GM23338 (cell line): ENCODE data around the gene RHOBTB3. TPM values are rescaled to one million over a fixed set of nuclear protein-coding genes. Genes with fewer than 3 reads are reported as not detected.

ENCODE experiments used
- ATAC-seq: fragments of 200-7000 bp; cut with Tn5 transposase; 3 replicates; pipeline ENCODE4 v1.9.1; 2020
- DNase-seq: peaks from one replicate; pipeline ENCODE4 v3.0.0-alpha.2; 2015; ENCODE audit warnings: low spot score
- H2AFZ ChIP-seq: fragments of 200-600 bp; sonication (generic); 2 replicates; pipeline ENCODE4 v1.8.0; 2016; ENCODE audit warnings: antibody characterized with exemption, mild to moderate bottlenecking, moderate library complexity
- H3F3A ChIP-seq: fragments of 200-600 bp; sonication (generic); replicated peaks from 2 replicates; pipeline ENCODE4 v1.8.0; 2017; ENCODE audit warnings: antibody characterized with exemption, mixed run types, low read depth
- H3K27ac ChIP-seq: fragments of 200-600 bp; sonication (generic); 2 replicates; pipeline ENCODE4 v1.6.1; 2016; ENCODE audit warnings: low read depth
- H3K27me3 ChIP-seq: fragments of 200-600 bp; sonication (generic); 2 replicates; pipeline ENCODE4 v1.8.0; 2016; ENCODE audit warnings: mild to moderate bottlenecking, mixed run types, moderate library complexity; ENCODE audit not compliant: insufficient read depth
- H3K36me3 ChIP-seq: fragments of 200-600 bp; sonication (generic); 2 replicates; pipeline ENCODE4 v1.8.0; 2016; ENCODE audit warnings: mild to moderate bottlenecking; ENCODE audit not compliant: insufficient read depth
- H3K4me1 ChIP-seq: fragments of 200-600 bp; sonication (generic); 2 replicates; pipeline ENCODE4 v1.8.0; 2016; ENCODE audit warnings: mild to moderate bottlenecking, moderate library complexity; ENCODE audit not compliant: insufficient read depth
- H3K4me2 ChIP-seq: fragments of 200-600 bp; sonication (generic); 2 replicates; pipeline ENCODE4 v1.7.1; 2017; ENCODE audit warnings: mixed run types
- H3K4me3 ChIP-seq: fragments of 200-600 bp; sonication (generic); 2 replicates; pipeline ENCODE4 v1.6.1; 2016; ENCODE audit warnings: mixed run types
- H3K79me2 ChIP-seq: fragments of 200-600 bp; sonication (generic); replicated peaks from 2 replicates; pipeline ENCODE4 v1.8.0; 2017; ENCODE audit warnings: mild to moderate bottlenecking; ENCODE audit not compliant: insufficient read depth
- H3K9me2 ChIP-seq: fragments of 200-600 bp; sonication (generic); 2 replicates; pipeline ENCODE4 v1.8.0; 2017; ENCODE audit not compliant: insufficient read depth
- H4K20me1 ChIP-seq: fragments of 200-600 bp; sonication (generic); replicated peaks from 2 replicates; pipeline ENCODE4 v1.8.0; 2017; ENCODE audit warnings: mild to moderate bottlenecking; ENCODE audit not compliant: insufficient read depth
- H3K27ac Mint-ChIP-seq: 2 replicates; pipeline ENCODE4 v1.8.0; 2020; ENCODE audit warnings: inconsistent platforms, mild to moderate bottlenecking, moderate library complexity, mixed read lengths
- H3K27me3 Mint-ChIP-seq: 3 replicates; pipeline ENCODE4 v1.8.0; 2022; ENCODE audit warnings: low read depth, mild to moderate bottlenecking, moderate library complexity, mixed read lengths, inconsistent platforms; ENCODE audit not compliant: insufficient read depth, poor library complexity
- H3K36me3 Mint-ChIP-seq: 3 replicates; pipeline ENCODE4 v1.8.0; 2021; ENCODE audit warnings: low read depth, mild to moderate bottlenecking, inconsistent platforms, moderate library complexity, mixed read lengths
- H3K4me1 Mint-ChIP-seq: 3 replicates; pipeline ENCODE4 v1.8.0; 2020; ENCODE audit warnings: mild to moderate bottlenecking, inconsistent platforms, mixed read lengths
- H3K4me3 Mint-ChIP-seq: 3 replicates; pipeline ENCODE4 v1.8.0; 2021; ENCODE audit warnings: moderate library complexity, mild to moderate bottlenecking, inconsistent platforms, mixed read lengths
- H3K9me3 Mint-ChIP-seq: 3 replicates; pipeline ENCODE4 v1.8.0; 2020; ENCODE audit warnings: moderate library complexity, mild to moderate bottlenecking, inconsistent platforms, mixed read lengths
- CREB1 ChIP-seq: fragments of 250-450 bp; sonication (Bioruptor Pico); IDR thresholded peaks from 2 replicates; pipeline ENCODE4 v1.5.0; 2020; ENCODE audit warnings: low read depth, mild to moderate bottlenecking, moderate library complexity
- ETS1 ChIP-seq: IDR thresholded peaks from 2 replicates; pipeline ENCODE4 v1.6.1; 2016; ENCODE audit warnings: antibody characterized with exemption
- EZH2 ChIP-seq: fragments of 200-600 bp; sonication (generic); IDR thresholded peaks from one replicate; pipeline ENCODE4 v1.8.0; 2017; ENCODE audit warnings: antibody characterized with exemption, mild to moderate bottlenecking, low read depth; ENCODE audit not compliant: unreplicated experiment
- EZH2phosphoT487 ChIP-seq: fragments of 200-600 bp; sonication (generic); IDR thresholded peaks from one replicate; pipeline ENCODE4 v1.8.1; 2018; ENCODE audit warnings: antibody characterized with exemption; ENCODE audit not compliant: unreplicated experiment
- JUNB ChIP-seq: IDR thresholded peaks from one replicate; pipeline ENCODE4 v1.6.1; 2016; ENCODE audit warnings: antibody characterized with exemption; ENCODE audit not compliant: unreplicated experiment
- NANOG ChIP-seq: IDR thresholded peaks from 2 replicates; pipeline ENCODE4 v1.6.1; 2016; ENCODE audit warnings: antibody characterized with exemption, borderline replicate concordance
- STAT1 ChIP-seq: IDR thresholded peaks from one replicate; pipeline ENCODE4 v1.6.1; 2016; ENCODE audit warnings: antibody characterized with exemption; ENCODE audit not compliant: unreplicated experiment
- ZNF114 ChIP-seq: fragments of 250-450 bp; sonication (Bioruptor Pico); IDR thresholded peaks from 2 replicates; pipeline ENCODE4 v1.5.0; 2020; ENCODE audit warnings: mild to moderate bottlenecking, moderate library complexity
- polyA plus RNA-seq: library from polyadenylated mRNA; unstranded; fragments of >200 nt; fragmentation: Nextera tagmentation; extraction: Ambion mirVana; gene quantifications from 2 replicates; pipeline ENCODE4 v1.2.1, GENCODE V29; 2016
- total RNA-seq: library from RNA; depleted of rRNA; stranded (reverse); fragments of >200 nt; shearing (Covaris generic); gene quantifications from 2 replicates; pipeline ENCODE4 v1.2.3, GENCODE V29; 2014
- TF ChIP-seq, protein P1 (sequence below): IDR thresholded peaks from one replicate; pipeline ENCODE4 v1.6.1; 2018; ENCODE audit warnings: antibody characterized with exemption; ENCODE audit not compliant: unreplicated experiment
- TF ChIP-seq, protein P2 (sequence below), 2 experiments: fragments of 200-600 bp in 1 of 2; sonication (generic) in 1 of 2; conservative IDR thresholded peaks; 2 replicates each; pipeline versions ENCODE4 v1.5.1 to v1.6.1; 2016 to 2017; ENCODE audit warnings: antibody characterized with exemption in 2 of 2, low read depth in 2 of 2, mild to moderate bottlenecking in 2 of 2, moderate library complexity in 1 of 2

Gene RHOBTB3
- total and polyA plus RNA-seq, 2 experiments from 2014 or later, result 10.0 to 13.4 TPM

DNA sequence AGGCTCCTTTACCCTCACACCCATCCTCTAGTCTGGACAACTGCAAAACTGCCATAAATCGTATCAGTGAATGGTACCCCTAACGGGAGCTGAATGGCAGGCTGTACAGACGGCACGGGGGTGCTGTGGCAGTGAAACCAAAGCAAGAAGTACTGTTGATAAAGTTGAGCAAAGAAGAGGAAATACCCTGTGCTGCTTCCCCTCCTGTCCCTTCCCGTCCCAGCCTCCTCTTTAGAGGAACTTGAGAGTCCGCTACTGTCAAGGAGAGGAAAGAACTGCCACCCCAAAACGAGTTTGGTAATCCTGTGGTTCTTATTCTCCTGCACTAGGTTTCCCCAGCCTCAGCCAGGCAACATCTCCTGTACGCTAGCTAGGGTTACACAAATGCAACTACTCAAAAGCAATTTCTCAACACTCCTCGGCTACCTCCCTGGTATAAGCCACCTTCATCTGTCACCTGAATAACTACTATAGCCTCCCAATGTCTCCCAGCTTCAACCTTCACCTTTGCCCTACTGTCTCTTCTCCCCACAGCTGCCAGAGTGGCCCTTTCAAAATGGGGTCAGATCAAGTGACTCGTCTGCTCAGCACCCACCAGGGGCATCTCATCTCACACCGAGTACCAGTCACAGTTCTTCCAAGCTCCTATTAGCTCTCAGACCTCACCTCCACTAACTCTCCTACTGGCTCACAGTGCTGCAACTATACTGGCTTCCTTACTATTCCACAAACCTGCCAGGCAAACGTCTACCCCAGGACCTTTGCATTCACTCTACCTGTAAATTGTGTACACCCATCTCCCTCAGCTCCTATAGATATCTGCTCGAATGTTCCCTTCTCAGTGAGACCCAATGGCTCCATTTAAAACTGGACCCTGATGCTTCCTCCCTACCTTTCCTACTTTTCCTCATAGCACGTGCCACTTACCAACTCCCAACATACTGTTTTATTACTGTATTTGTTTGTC, 87.3 kb downstream of the RHOBTB3 start (continued):
- TF ChIP-seq EZH2phosphoT487 (no peak), STAT1 (no peak), ETS1 (no peak), NANOG (no peak)

DNA sequence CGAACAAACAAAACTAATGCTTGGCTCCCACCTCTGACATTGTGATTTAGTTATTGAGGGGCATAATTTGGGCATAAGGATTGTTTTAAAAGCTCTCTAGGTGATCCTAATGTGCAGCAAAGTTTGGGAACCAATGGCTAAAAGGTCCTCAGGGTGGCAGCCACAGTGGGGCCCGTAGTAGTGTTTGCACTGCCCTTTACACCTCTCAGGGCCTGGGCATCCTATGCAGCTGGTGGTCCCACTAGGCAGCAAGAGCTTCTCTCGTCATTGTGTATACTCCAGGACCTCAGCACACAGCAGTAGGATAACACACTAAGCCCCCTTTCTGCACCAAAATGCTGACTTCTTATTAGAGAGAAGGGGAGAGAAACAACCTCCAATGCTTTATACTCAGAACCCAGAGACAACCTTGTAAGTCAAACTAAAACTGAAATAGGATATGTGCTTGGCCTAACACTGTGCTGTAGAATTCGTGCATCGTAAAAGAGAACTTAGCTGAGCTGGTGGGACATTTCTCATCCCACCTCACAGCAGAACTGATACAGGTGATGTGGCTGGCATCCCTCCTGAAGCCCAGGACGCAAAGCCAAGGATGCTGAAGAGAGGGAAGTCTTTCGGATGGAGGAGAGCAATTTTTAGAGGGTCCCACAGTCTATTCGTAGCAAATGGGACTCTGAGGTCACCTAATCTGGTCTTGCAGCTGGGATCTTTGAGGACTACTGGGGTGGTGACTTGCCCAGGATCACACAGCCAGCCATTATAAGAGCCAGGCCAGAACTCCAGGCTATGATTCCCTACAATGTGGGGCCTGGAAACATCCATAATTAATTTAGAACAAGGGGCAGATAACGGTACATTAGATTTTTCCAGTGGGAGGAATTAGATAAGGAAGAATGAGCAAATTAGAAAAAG, 90.2 kb downstream of the RHOBTB3 start:
- Histone ChIP-seq H4K20me1 (no peaks in the 10 kb centered on the region), H3K4me2 (peak overlapping the region; percentile 84), H3K79me2 (0 out of 2 replicates have a peak, but pooled peaks cover 5% of the 10 kb centered on the region), H3K9me2 (no peaks in the 10 kb centered on the region), H2AFZ (peak overlapping the region; percentile 97; the same call in 1 of the 2 replicates), H3K27me3 (no peaks in the 10 kb centered on the region), H3K4me1 (peaks cover 31% of the 10 kb centered on the region), H3K36me3 (no peaks in the 10 kb centered on the region), H3K27ac (no peak overlapping the region; the same call in 1 of the 2 replicates), H3F3A (no peaks in the 10 kb centered on the region), H3K4me3 (peak overlapping the region; percentile 77)
- TF ChIP-seq, protein P1, sequence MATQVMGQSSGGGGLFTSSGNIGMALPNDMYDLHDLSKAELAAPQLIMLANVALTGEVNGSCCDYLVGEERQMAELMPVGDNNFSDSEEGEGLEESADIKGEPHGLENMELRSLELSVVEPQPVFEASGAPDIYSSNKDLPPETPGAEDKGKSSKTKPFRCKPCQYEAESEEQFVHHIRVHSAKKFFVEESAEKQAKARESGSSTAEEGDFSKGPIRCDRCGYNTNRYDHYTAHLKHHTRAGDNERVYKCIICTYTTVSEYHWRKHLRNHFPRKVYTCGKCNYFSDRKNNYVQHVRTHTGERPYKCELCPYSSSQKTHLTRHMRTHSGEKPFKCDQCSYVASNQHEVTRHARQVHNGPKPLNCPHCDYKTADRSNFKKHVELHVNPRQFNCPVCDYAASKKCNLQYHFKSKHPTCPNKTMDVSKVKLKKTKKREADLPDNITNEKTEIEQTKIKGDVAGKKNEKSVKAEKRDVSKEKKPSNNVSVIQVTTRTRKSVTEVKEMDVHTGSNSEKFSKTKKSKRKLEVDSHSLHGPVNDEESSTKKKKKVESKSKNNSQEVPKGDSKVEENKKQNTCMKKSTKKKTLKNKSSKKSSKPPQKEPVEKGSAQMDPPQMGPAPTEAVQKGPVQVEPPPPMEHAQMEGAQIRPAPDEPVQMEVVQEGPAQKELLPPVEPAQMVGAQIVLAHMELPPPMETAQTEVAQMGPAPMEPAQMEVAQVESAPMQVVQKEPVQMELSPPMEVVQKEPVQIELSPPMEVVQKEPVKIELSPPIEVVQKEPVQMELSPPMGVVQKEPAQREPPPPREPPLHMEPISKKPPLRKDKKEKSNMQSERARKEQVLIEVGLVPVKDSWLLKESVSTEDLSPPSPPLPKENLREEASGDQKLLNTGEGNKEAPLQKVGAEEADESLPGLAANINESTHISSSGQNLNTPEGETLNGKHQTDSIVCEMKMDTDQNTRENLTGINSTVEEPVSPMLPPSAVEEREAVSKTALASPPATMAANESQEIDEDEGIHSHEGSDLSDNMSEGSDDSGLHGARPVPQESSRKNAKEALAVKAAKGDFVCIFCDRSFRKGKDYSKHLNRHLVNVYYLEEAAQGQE, result no peak
- TF ChIP-seq JUNB, result no peak
- TF ChIP-seq, protein P2, sequence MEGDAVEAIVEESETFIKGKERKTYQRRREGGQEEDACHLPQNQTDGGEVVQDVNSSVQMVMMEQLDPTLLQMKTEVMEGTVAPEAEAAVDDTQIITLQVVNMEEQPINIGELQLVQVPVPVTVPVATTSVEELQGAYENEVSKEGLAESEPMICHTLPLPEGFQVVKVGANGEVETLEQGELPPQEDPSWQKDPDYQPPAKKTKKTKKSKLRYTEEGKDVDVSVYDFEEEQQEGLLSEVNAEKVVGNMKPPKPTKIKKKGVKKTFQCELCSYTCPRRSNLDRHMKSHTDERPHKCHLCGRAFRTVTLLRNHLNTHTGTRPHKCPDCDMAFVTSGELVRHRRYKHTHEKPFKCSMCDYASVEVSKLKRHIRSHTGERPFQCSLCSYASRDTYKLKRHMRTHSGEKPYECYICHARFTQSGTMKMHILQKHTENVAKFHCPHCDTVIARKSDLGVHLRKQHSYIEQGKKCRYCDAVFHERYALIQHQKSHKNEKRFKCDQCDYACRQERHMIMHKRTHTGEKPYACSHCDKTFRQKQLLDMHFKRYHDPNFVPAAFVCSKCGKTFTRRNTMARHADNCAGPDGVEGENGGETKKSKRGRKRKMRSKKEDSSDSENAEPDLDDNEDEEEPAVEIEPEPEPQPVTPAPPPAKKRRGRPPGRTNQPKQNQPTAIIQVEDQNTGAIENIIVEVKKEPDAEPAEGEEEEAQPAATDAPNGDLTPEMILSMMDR (conservative IDR thresholded peaks at IDR 0.05; ENCODE audit: low read depth in 2 of 2), result no peak
- no peak for TF ChIP-seq ZNF114 (CRISPR knock-in tag)
- TF ChIP-seq STAT1, result no peak
- TF ChIP-seq EZH2phosphoT487, result no peak
- TF ChIP-seq NANOG, result no peak
- no peak for TF ChIP-seq CREB1 (CRISPR knock-in tag)
- TF ChIP-seq EZH2, result no peak
- no peak for TF ChIP-seq ETS1
- no peaks in the 10 kb centered on the region for H3K36me3 Mint-ChIP-seq
- peaks cover 48% of the 10 kb centered on the region for H3K4me1 Mint-ChIP-seq
- H3K27ac Mint-ChIP-seq, result no peak overlapping the region
- no peak for DNase-seq
- H3K4me3 Mint-ChIP-seq, result peak overlapping the region; percentile 94
- H3K27me3 Mint-ChIP-seq, result peaks cover 6% of the 10 kb centered on the region
- ATAC-seq, result no peak
- no peaks in the 10 kb centered on the region for H3K9me3 Mint-ChIP-seq
